Fibroblast of skin of scalp (primary cell): ENCODE data around the gene SCGB3A2.
"Not testable (repeated sequence)": the region's sequence is repeated elsewhere in the genome, so short reads cannot be mapped to it uniquely, and the experiment has no call there.

Experiments used
- DNase-seq: peaks from one replicate; pipeline ENCODE4 v3.0.0-alpha.2; 2013

SCGB3A2 gene

DNA sequence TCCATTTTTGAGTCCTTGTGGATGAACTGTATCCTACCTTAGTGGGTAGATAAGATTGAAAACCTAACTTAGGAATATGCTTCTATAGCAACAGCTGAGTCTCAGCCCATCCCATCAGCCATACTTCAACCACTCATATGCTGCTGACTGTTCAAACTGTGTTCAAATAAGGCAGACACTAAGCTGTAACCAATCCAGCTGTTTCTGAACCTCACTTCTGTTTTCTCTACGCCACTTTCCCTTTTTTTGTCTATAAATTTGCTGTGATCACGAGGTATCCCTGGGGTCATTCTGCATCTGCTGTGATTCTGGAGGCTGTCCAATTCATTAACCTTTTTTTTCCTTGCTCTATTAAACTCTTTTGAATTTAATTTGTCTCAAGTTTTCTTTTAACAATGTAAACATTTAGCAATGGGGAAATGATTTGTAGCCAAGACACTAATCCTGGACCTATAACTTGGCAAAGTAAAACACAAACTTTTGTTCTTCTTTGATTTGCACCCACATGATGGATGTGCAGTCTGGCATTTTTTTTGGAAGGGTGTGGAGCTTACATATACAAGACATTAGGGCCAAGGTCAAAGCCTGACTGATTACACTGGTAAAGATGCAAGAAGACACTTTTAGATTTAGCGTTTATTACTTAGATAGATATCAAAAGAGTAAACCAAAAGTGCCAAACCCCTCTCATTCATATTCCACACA is 14.9 kb upstream of the SCGB3A2 start:
- no peak for DNase-seq

DNA sequence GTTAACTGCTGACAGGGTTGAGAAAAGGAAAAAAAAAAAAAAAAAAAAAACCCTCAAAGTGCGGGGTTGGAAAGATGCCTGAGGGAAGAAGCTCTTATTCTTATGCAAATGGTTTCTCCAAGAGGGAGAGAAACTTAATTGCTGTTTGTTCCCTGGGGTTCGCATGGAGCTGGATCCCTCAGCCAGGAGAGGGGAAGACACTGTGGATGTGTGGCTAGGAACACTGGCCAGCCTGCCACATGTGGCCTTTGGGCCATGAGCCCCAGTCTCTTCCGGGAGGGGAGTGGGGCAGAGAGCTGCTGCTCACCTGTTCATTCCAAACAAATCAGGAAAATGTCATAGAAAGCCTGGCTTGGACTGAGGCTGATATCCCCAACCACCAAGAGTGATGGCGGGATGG is 9.4 kb upstream of the SCGB3A2 start:
- no peak for DNase-seq

DNA sequence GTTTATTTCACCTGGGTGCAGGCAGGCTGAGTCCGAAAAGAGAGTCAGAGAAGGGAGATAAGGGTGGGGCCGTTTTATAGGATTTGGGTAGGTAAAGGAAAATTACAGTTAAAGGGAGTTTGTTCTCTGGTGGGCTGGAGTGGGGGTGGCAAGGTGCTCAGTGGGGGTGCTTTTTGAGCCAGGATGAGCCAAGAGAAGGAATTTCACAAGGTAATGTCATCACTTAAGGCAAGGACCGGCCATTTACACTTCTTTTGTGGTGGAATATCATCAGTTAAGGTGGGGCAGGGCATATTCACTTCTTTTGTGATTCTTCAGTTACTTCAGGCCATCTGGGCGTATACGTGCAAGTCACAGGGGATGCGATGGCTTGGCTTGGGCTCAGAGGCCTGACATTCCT is 8.6 kb upstream of the SCGB3A2 start:
- not testable (repeated sequence) for DNase-seq

DNA sequence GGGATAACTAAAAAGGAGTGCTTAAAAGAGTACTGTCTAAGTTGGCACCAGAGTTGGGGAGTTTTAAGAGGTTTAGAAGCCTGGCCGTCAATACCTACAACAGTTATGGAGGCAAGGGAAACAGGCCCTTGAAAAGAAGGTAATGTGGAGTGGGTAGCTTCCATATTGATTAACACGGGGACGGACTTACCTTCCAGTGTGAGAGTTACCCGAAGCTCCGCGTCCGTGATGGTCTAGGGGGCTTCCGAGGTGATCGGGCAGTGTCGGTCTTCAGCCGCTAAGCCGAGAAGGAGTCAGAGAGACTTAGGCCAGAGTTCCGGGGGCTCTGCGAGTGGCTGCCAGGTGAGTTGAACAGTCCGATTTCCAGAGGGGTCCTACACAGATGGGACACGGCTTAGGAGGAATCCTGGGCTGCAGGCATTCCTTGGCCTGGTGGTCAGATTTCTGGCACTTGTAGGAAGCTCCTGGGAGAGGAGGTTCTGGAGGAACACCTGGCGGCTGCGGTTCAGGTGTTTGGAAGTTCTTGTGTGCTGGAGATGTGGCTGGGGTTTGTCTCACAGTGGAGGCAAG is 6.4 kb upstream of the SCGB3A2 start:
- not testable (repeated sequence) for DNase-seq

- DNase-seq = not testable (repeated sequence)
Observed at GRCh38 chr5:147872744-147873435, 5.6 kb upstream of the SCGB3A2 start.

DNA sequence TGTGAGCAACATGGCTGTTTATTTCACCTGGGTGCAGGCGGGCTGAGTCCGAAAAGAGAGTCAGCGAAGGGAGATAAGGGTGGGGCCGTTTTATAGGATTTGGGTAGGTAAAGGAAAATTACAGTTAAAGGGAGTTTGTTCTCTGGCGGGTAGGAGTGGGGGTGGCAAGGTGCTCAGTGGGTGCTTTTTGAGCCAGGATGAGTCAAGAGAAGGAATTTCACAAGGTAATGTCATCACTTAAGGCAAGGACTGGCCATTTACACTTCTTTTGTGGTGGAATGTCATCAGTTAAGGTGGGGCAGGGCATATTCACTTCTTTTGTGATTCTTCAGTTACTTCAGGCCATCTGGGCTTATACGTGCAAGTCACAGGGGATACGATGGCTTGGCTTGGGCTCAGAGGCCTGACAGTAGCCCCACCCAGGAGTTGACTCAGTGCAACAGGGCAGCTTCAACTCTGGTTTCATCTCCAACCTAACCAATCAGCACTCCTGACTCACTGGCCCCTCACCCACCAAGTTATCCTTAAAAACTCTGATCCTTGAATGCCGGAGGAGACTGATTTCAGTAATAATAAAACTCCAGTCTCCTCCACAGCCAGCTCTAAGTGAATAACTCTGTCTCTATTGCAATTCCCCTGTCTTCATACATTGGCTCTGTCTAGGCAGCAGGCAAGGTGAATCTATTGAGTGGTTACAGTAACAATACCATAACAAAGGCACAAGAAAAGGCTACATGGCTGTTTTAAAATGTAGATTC is 4.2 kb upstream of the SCGB3A2 start:
- not testable (repeated sequence) for DNase-seq

DNA sequence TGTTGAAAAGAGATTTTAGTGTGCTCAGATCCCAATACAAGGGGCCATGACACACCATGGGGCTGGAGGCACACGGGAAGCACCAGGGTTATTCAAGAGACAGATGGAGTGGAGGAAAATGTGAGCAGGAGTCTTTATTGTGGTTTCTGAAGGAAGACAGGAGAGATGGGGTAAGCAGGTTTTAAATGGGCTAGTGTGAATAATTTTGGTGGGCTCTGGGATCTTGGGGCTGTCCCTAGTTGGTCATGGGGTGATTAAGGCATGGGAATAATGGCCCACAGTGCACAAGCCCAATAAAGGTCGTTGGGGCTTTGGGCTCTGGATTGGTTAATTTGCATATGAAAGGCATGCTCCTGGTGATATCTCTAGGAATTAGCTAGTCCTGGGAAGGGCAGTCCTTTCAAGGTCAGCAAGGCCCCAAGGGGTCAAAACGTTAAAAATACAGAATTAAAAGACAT is 3.6 kb upstream of the SCGB3A2 start:
- DNase-seq = no peak

- DNase-seq = no peak
Observed at GRCh38 chr5:147876141-147876540, 2.4 kb upstream of the SCGB3A2 start.

DNA sequence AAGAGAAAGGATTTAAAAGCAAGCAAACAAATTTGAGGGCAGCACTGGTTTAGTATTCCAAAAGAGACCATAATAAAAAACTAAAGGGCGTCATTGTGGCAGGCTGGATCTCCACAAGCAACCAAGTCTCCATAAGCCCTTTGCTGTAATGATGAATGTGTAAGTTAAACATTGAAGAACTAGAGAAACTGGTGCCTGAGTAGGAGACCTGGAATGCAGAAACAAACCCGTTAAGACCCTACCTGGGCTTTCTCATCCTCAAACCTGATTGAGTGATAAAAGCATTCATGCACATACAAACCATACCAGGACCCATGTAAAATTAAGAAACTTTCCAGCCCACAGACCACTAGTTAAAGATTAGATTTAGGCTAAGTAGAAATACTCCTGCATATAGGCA is 1.9 kb upstream of the SCGB3A2 start:
- no peak for DNase-seq

- DNase-seq = no peak
Observed at GRCh38 chr5:147879784-147880183, 1.3 kb downstream of the SCGB3A2 start.

DNA sequence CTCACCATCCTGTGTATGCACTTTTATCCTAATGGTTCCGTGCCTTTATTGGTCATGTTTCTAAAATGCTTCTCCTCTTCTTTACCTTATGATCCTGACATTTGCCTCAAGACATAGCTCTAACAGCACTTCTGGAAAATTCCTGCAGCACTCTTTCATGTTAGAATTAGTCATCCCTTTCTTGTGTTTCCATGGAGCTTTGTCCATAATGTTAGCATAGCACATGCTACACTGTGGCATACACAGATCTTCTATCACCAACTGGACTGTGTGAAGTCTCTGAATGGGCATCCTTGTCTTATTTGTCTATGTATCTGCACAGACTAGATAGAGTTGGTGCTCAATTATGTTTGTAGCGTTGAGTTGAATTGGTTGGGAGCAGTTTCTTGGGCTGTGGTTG is 2.0 kb downstream of the SCGB3A2 start:
- no peak for DNase-seq

- DNase-seq = no peak
Observed at GRCh38 chr5:147882586-147883313, 4.2 kb downstream of the SCGB3A2 start.

DNA sequence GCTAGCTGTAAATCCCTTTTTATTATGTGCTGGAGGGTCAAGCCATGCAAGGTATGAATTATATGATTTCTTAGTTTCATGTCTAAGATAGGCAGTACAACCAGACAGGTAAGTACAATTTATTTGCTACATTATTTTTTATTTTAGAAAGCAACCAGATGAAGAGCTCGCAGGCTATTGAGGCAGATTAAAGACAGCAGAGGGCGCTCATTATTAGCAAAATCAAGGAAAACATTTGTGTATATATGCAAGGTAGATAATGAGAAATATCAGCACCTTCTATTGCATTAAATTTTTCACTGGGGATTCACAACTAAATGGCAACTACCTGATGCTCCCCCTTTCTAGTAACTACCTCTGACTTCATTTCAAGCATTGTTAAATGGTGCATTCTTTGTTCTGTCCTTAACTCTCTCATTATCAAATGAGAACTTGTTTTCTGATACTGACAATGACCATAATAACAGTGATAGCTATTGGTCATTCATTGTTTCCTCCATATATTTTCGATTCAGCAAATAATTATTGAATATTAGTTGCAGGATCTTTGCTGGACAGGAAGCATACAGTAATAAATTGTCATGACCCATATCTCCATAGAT is 8.6 kb downstream of the SCGB3A2 start:
- no peak for DNase-seq

GRCh38 chr5:147887930-147888329 is 9.4 kb downstream of the SCGB3A2 start:
- peak; percentile 11 for DNase-seq

DNA sequence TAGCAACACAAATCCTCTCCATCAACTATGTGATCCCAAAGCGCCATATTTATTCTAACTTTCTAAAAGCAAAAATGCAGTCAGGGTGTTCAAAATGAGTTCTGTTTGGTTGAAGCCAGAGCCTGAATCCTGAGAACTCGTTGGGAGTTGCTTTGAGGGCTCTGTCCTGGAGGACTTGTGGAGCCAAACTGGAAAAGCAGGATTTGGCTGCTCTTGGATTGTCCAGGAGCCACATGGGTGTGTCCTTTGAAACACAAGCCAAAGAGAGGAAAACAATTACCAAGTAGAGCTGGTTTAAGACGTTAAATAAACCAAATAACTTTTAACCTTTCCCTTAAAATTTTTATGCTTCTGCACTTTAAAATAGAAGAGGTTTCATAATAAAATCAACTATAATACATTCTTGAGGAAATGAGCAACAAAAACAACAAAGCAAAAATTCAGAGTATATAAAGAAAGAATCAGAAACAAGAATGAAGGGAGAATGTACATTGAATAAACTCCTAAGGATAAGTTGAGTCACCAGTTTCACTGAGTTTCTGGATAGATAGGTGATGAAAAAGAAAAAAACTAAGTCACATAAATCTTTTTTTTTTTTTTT is 14.3 kb downstream of the SCGB3A2 start:
- DNase-seq = peak; percentile 11

DNA sequence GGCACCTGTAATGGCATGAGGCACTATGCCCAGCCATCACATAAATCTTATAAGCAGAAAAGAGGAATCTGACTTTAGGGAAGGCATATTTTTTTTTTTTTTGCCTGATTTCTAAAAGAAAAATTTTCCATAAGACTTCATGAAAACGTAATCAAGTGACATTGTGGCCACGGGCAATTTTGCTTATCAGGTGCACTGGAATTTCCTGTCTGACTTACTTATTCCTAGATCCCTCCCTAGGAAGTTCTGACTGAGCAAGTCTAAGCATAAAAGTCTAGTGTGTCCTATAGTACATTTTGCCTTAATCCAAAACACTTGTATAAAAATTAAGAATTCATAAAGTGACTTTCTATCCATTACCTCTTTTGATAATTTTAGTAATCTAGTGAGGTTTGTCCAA is 15.3 kb downstream of the SCGB3A2 start:
- DNase-seq = no peak

GRCh38 chr5:147895864-147896263 is 17.4 kb downstream of the SCGB3A2 start:
- DNase-seq = no peak

DNA sequence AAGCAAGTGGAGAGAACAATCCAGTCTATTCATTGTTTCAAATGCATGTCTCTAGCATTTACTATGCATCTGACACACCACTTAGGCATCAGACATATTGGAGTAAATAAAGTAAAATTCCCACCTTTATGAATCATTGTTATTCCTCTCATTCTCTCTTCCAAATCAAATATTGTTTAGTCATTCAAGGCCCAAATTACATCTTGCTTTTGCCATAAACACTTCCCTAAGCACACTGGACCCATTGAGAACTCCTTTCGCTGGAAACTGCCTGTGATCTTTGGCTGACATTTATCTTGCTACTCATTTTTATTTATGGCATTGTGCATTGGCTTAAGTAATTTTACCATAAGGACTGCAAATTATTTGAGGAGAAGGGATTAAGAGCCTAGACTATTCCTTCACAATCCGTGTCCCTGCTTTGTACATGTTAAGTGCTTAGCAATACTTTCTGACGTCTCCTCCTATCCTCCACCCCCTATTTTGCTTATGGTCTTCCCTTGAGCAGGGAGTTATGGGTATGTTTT is 20.4 kb downstream of the SCGB3A2 start:
- no peak for DNase-seq

DNA sequence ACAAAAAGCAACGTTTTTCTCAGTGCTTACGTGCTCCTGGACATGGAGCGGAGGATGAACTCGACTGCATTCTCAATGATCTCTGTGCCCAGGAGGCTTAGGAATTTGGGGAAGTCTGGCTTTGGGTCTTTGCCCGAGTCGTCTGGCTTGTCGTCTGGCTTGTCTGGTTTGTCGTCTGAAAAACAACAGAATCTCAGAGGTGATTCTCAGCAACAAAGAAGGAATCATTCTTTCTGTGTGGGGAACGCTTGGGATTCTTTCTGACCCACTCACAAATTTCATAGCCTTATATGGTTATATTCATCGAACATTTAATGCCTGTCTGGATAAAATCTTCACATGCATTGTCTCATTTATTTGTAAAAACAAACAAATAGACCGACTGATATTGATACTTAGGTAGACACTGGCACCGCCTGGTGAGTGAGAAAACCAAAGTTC is 23.1 kb downstream of the SCGB3A2 start:
- peak; percentile 66 for DNase-seq

- DNase-seq = no peak
Observed at GRCh38 chr5:147902609-147903115, 24.2 kb downstream of the SCGB3A2 start.

DNA sequence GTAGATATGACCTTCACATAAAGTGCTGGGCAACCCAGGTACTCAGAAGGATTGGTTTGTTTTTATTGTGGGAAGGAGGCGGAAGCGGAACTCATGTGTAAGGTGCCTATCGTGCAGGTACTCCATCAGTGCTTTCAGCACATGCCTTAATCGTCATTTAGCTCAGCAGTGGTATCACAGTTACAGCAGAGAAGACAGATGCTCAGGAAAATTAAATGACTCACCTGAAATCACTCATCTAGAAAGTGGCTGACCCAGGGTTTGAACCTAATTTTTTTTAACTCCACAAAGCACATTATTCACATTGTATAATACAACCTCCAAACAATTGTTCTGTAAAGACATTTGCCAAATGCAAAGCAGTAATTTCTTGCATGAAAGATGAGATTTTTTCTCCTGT is 25.6 kb downstream of the SCGB3A2 start:
- DNase-seq = no peak
